Smooth muscle cell (in vitro differentiated cells): Measurements from ENCODE around the gene TBC1D9B. TPM values are rescaled to one million over a fixed set of nuclear protein-coding genes. Genes with fewer than 3 reads are reported as not detected.

ENCODE experiments used
- DNase-seq: peaks from one replicate; lab custom pipeline; 2025; ENCODE audit not compliant: unreplicated experiment; lab: John Stamatoyannopoulos, UW
- H2AFZ ChIP-seq: fragments of 200-600 bp; sonication (generic); 2 replicates; pipeline ENCODE4 v1.6.0; 2016; ENCODE audit warnings: antibody characterized with exemption, low read depth, mild to moderate bottlenecking
- H3F3A ChIP-seq: fragments of 200-600 bp; sonication (generic); 2 replicates; pipeline ENCODE4 v1.6.0; 2017; ENCODE audit warnings: antibody characterized with exemption, low read depth
- H3K27ac ChIP-seq: fragments of 200-600 bp; sonication (generic); 2 replicates; pipeline ENCODE4 v1.5.1; 2016; ENCODE audit warnings: low read depth, mild to moderate bottlenecking
- H3K27me3 ChIP-seq: fragments of 200-600 bp; sonication (generic); 2 replicates; pipeline ENCODE4 v1.6.1; 2016; ENCODE audit warnings: low read depth, mild to moderate bottlenecking
- H3K36me3 ChIP-seq: fragments of 200-600 bp; sonication (generic); 2 replicates; pipeline ENCODE4 v1.5.1; 2016; ENCODE audit warnings: low read depth
- H3K4me1 ChIP-seq: fragments of 200-600 bp; sonication (generic); 2 replicates; pipeline ENCODE4 v1.5.1; 2016; ENCODE audit warnings: low read depth
- H3K4me2 ChIP-seq: fragments of 200-600 bp; sonication (generic); 2 replicates; pipeline ENCODE4 v1.6.0; 2016; ENCODE audit warnings: mild to moderate bottlenecking
- H3K4me3 ChIP-seq: fragments of 200-600 bp; sonication (generic); 2 replicates; pipeline ENCODE4 v1.5.1; 2016; ENCODE audit warnings: mild to moderate bottlenecking
- H3K79me2 ChIP-seq: fragments of 200-600 bp; sonication (generic); 2 replicates; pipeline ENCODE4 v1.6.0; 2016; ENCODE audit warnings: low read depth, mild to moderate bottlenecking
- H3K9ac ChIP-seq: fragments of 200-600 bp; sonication (generic); 2 replicates; pipeline ENCODE4 v1.6.0; 2016; ENCODE audit warnings: low read depth
- H3K9me3 ChIP-seq: fragments of 200-600 bp; sonication (generic); replicated peaks from 2 replicates; pipeline ENCODE4 v1.5.1; 2016; ENCODE audit warnings: low read depth
- H4K20me1 ChIP-seq: fragments of 200-600 bp; sonication (generic); 2 replicates; pipeline ENCODE4 v1.6.0; 2016; ENCODE audit warnings: low read depth
- CTCF ChIP-seq: fragments of 200-600 bp; sonication (generic); IDR thresholded peaks from 2 replicates; pipeline ENCODE4 v1.5.1; 2017; ENCODE audit warnings: borderline replicate concordance, mild to moderate bottlenecking, antibody characterized with exemption; ENCODE audit not compliant: insufficient read depth, poor library complexity, severe bottlenecking
- WGBS: methylation state at CpG from one replicate; pipeline ENCODE4 v1.1.7; 2016; ENCODE audit warnings: low lambda C conversion rate; 5-methylcytosine and 5-hydroxymethylcytosine counted together
- polyA plus RNA-seq: library from polyadenylated mRNA; unstranded; fragments of >200 nt; fragmentation: Nextera tagmentation; extraction: Ambion mirVana; gene quantifications from 2 replicates; pipeline ENCODE4 v1.2.1, GENCODE V29; 2016
- total RNA-seq: library from RNA; depleted of rRNA; stranded (reverse); fragments of >200 nt; gene quantifications from 2 replicates; pipeline ENCODE4 v1.2.3, GENCODE V29; 2014

The TBC1D9B gene
- total and polyA plus RNA-seq, 2 experiments from 2014 or later: 47.5 to 62.3 TPM

GRCh38 chr5:179920175-179920574, 12.5 kb upstream of the TBC1D9B start:
- H3K4me2 ChIP-seq: no peak overlapping the region
- no peaks in the 10 kb centered on the region for H3K9me3 ChIP-seq
- no peaks in the 10 kb centered on the region for H3K36me3 ChIP-seq
- H4K20me1 ChIP-seq: no peaks in the 10 kb centered on the region
- no peaks in the 10 kb centered on the region for H3F3A ChIP-seq
- H3K9ac ChIP-seq: no peak overlapping the region
- no peak for TF ChIP-seq CTCF
- no peaks in the 10 kb centered on the region for H3K79me2 ChIP-seq
- no peaks in the 10 kb centered on the region for H3K27me3 ChIP-seq
- no peaks in the 10 kb centered on the region for H3K4me1 ChIP-seq
- no peak overlapping the region for H2AFZ ChIP-seq
- no peak overlapping the region for H3K4me3 ChIP-seq
- no peak overlapping the region for H3K27ac ChIP-seq
- DNase-seq: no peak
- 90% methylated on average over 4 of the region's 4 CpGs for WGBS

- 88% methylated on average over 20 of the region's 20 CpGs for WGBS
- Histone ChIP-seq H3K79me2 (no peaks in the 10 kb centered on the region), H3K9ac (no peak overlapping the region), H2AFZ (no peak overlapping the region), H3K27me3 (no peaks in the 10 kb centered on the region), H3K4me1 (no peaks in the 10 kb centered on the region), H3K9me3 (no peaks in the 10 kb centered on the region), H3K4me3 (no peak overlapping the region), H3K4me2 (no peak overlapping the region), H3K36me3 (no peaks in the 10 kb centered on the region), H4K20me1 (no peaks in the 10 kb centered on the region), H3F3A (no peaks in the 10 kb centered on the region), H3K27ac (no peak overlapping the region)
- no peak for DNase-seq
- TF ChIP-seq CTCF: no peak
These were observed 11.9 kb upstream of the TBC1D9B start for GRCh38 chr5:179919487-179920060.

GRCh38 chr5:179918742-179919486, 11.2 kb upstream of the TBC1D9B start:
- no peaks in the 10 kb centered on the region for H3K79me2 ChIP-seq
- H2AFZ ChIP-seq: no peak overlapping the region
- H3F3A ChIP-seq: no peaks in the 10 kb centered on the region
- H3K36me3 ChIP-seq: no peaks in the 10 kb centered on the region
- WGBS: 91% methylated on average over 19 of the region's 19 CpGs
- H4K20me1 ChIP-seq: no peaks in the 10 kb centered on the region
- TF ChIP-seq CTCF: no peak
- no peak overlapping the region for H3K4me2 ChIP-seq
- DNase-seq: no peak
- H3K4me1 ChIP-seq: no peaks in the 10 kb centered on the region
- no peaks in the 10 kb centered on the region for H3K27me3 ChIP-seq
- H3K9me3 ChIP-seq: no peaks in the 10 kb centered on the region
- H3K9ac ChIP-seq: no peak overlapping the region
- no peak overlapping the region for H3K4me3 ChIP-seq
- no peak overlapping the region for H3K27ac ChIP-seq
